SK-N-SH (cell line): ENCODE measurements around the gene CHAF1A. TPM values are rescaled to one million over a fixed set of nuclear protein-coding genes. Genes with fewer than 3 reads are reported as not detected.

Source experiments
- CTCF ChIA-PET: fragments of 300-600, 350-600 bp; formaldehyde crosslinking; extraction: SDS; loops from one replicate; lab custom pipeline; 2021; lab: Yijun Ruan, JAX
- POLR2A ChIA-PET: fragments of 350-600 bp; sonication (Branson Sonifier 250); formaldehyde crosslinking; extraction: SDS; loops from one replicate; lab custom pipeline; 2020; ENCODE audit warnings: antibody characterized with exemption, inconsistent platforms; lab: Yijun Ruan, JAX
- DNase-seq: peaks from one replicate; pipeline ENCODE4 v3.0.0; 2012
- H2AFZ ChIP-seq: fragments of 200-600 bp; sonication (generic); 2 replicates; pipeline ENCODE4 v1.8.1; 2016; ENCODE audit warnings: antibody characterized with exemption, mild to moderate bottlenecking, low read depth
- H3F3A ChIP-seq: fragments of 200-600 bp; sonication (generic); replicated peaks from 2 replicates; pipeline ENCODE3; 2016; ENCODE audit warnings: antibody characterized with exemption, mild to moderate bottlenecking; ENCODE audit not compliant: insufficient read depth
- H3K27ac ChIP-seq, 2 experiments: fragments of 200-500 bp in 1 of 2; fragments of 200-600 bp in 1 of 2; sonication (Bioruptor generic) in 1 of 2; sonication (generic), shearing (Covaris generic) in 1 of 2; 2 replicates each; pipeline versions ENCODE4 v1.5.1 to v1.6.1; 2014 to 2016; ENCODE audit warnings: low read depth in 2 of 2, inconsistent platforms in 1 of 2, low read length in 1 of 2, mild to moderate bottlenecking in 1 of 2, mixed read lengths in 1 of 2
- H3K27me3 ChIP-seq: fragments of 200-600 bp; sonication (generic), shearing (Covaris generic); 2 replicates; pipeline ENCODE4 v1.6.1; 2016; ENCODE audit warnings: mixed run types; ENCODE audit not compliant: insufficient read depth
- H3K36me3 ChIP-seq, 2 experiments: fragments of 200-500 bp in 1 of 2; fragments of 200-600 bp in 1 of 2; sonication (Bioruptor generic) in 1 of 2; sonication (generic) in 1 of 2; replicated peaks in 1 of 2; 2 replicates each; pipeline versions ENCODE3 to v1.5.1; 2014 to 2016; ENCODE audit warnings: low read length in 1 of 2, mild to moderate bottlenecking in 1 of 2; ENCODE audit not compliant: insufficient read depth in 2 of 2, control insufficient read depth in 1 of 2
- H3K4me1 ChIP-seq, 2 experiments: fragments of 200-500 bp in 1 of 2; fragments of 200-600 bp in 1 of 2; sonication (Bioruptor generic) in 1 of 2; sonication (generic), shearing (Covaris generic) in 1 of 2; 2 replicates each; pipeline versions ENCODE4 v1.5.1 to v1.6.1; 2014 to 2016; ENCODE audit warnings: low read depth in 1 of 2, low read length in 1 of 2, mixed run types in 1 of 2; ENCODE audit not compliant: insufficient read depth in 2 of 2, control insufficient read depth in 1 of 2
- H3K4me2 ChIP-seq: fragments of 200-600 bp; sonication (generic), shearing (Covaris generic); 2 replicates; pipeline ENCODE4 v1.6.1; 2017; ENCODE audit warnings: mixed run types
- H3K4me3 ChIP-seq, 2 experiments: fragments of 200-500 bp in 1 of 2; fragments of 200-600 bp in 1 of 2; sonication (Bioruptor generic) in 1 of 2; sonication (generic), shearing (Covaris generic) in 1 of 2; 2 replicates each; pipeline versions ENCODE4 v1.5.1 to v1.8.1; 2014 to 2016; ENCODE audit warnings: low read depth in 2 of 2, inconsistent platforms in 1 of 2, low read length in 1 of 2, mild to moderate bottlenecking in 1 of 2, mixed read lengths in 1 of 2, moderate library complexity in 1 of 2
- H3K79me2 ChIP-seq: fragments of 200-600 bp; sonication (generic); 2 replicates; pipeline ENCODE4 v1.8.1; 2017; ENCODE audit warnings: mild to moderate bottlenecking; ENCODE audit not compliant: insufficient read depth
- H3K9ac ChIP-seq: fragments of 200-600 bp; sonication (generic); 2 replicates; pipeline ENCODE4 v1.6.1; 2017; ENCODE audit warnings: mixed run types
- H3K9me2 ChIP-seq: fragments of 200-600 bp; sonication (generic); 2 replicates; pipeline ENCODE4 v1.6.1; 2017; ENCODE audit warnings: mixed run types
- H3K9me3 ChIP-seq: fragments of 200-600 bp; sonication (generic); 2 replicates; pipeline ENCODE4 v1.6.1; 2017; ENCODE audit warnings: mixed run types, mild to moderate bottlenecking, moderate library complexity
- H4K20me1 ChIP-seq: fragments of 200-600 bp; sonication (generic); 2 replicates; pipeline ENCODE4 v1.6.1; 2017; ENCODE audit warnings: mild to moderate bottlenecking, mixed run types; ENCODE audit not compliant: insufficient read depth
- CHD2 ChIP-seq: fragments of 150-350 bp; IDR thresholded peaks from 2 replicates; pipeline ENCODE4 v1.6.1; 2018; ENCODE audit warnings: low read length; ENCODE audit not compliant: partially characterized antibody
- ELF1 ChIP-seq: IDR thresholded peaks from 2 replicates; pipeline ENCODE4 v1.4.0; 2012
- EZH2phosphoT487 ChIP-seq: fragments of 200-600 bp; sonication (generic); IDR thresholded peaks from 2 replicates; pipeline ENCODE4 v1.6.1; 2017; ENCODE audit warnings: low read depth, mixed run types, mild to moderate bottlenecking, antibody characterized with exemption, moderate library complexity, borderline replicate concordance
- FOSL2 ChIP-seq: IDR thresholded peaks from 2 replicates; pipeline ENCODE4 v1.4.0; 2012; ENCODE audit warnings: low read depth, mild to moderate bottlenecking, moderate library complexity, borderline replicate concordance
- FOXJ3 ChIP-seq: sonication (generic); formaldehyde crosslinking; IDR thresholded peaks from 2 replicates; pipeline ENCODE4 v1.5.1; 2020; ENCODE audit warnings: mild to moderate bottlenecking, missing genetic modification reagents
- FOXM1 ChIP-seq: IDR thresholded peaks from 2 replicates; pipeline ENCODE4 v1.4.0; 2012; ENCODE audit warnings: low read depth, mild to moderate bottlenecking
- GABPA ChIP-seq: IDR thresholded peaks from 2 replicates; pipeline ENCODE4 v1.4.0; 2012; ENCODE audit warnings: low read depth, mild to moderate bottlenecking
- MXI1 ChIP-seq: IDR thresholded peaks from 2 replicates; pipeline ENCODE4 v1.6.1; 2012; ENCODE audit warnings: mild to moderate bottlenecking, low read depth, low read length, improper control_type of control experiment
- NFIC ChIP-seq: IDR thresholded peaks from 2 replicates; pipeline ENCODE4 v1.4.0; 2012; ENCODE audit warnings: borderline replicate concordance
- NRF1 ChIP-seq: IDR thresholded peaks from 2 replicates; pipeline ENCODE4 v1.6.1; 2012; ENCODE audit warnings: low read depth, mild to moderate bottlenecking, low read length
- POLR2AphosphoS5 ChIP-seq: IDR thresholded peaks from 2 replicates; pipeline ENCODE4 v1.6.1; 2012; ENCODE audit warnings: low read depth, low read length
- RFX5 ChIP-seq: IDR thresholded peaks from 2 replicates; pipeline ENCODE4 v1.6.1; 2012; ENCODE audit warnings: mild to moderate bottlenecking, improper control_type of control experiment, low read length
- RXRA ChIP-seq: IDR thresholded peaks from 2 replicates; pipeline ENCODE4 v1.4.0; 2012; ENCODE audit warnings: low read depth, mild to moderate bottlenecking, borderline replicate concordance
- SIN3A ChIP-seq: IDR thresholded peaks from 2 replicates; pipeline ENCODE4 v1.6.1; 2012; ENCODE audit warnings: low read depth, mild to moderate bottlenecking, low read length, moderate library complexity, borderline replicate concordance
- YY1 ChIP-seq: IDR thresholded peaks from 2 replicates; pipeline ENCODE4 v1.4.0; 2012; ENCODE audit warnings: low read depth, mild to moderate bottlenecking
- WGBS: methylation state at CpG from one replicate; pipeline ENCODE4 v1.1.6; 2017; ENCODE audit warnings: low lambda C conversion rate; 5-methylcytosine and 5-hydroxymethylcytosine counted together
- polyA plus RNA-seq, 3 experiments: library from polyadenylated mRNA; depleted of rRNA; stranded (reverse); fragments of >200 nt; gene quantifications; 2 replicates each; pipeline ENCODE4 v1.2.3, GENCODE V29; 2012
- TF ChIP-seq, protein P1 (sequence below): IDR thresholded peaks from 2 replicates; pipeline ENCODE4 v1.4.0; 2012; ENCODE audit warnings: low read depth
- TF ChIP-seq, protein P2 (sequence below): IDR thresholded peaks from 2 replicates; pipeline ENCODE4 v1.4.0; 2012; ENCODE audit warnings: low read depth, borderline replicate concordance
- TF ChIP-seq, protein P3 (sequence below): fragments of 150-350 bp; IDR thresholded peaks from 2 replicates; pipeline ENCODE4 v1.6.1; 2017; ENCODE audit warnings: antibody characterized with exemption, low read length, low read depth, borderline replicate concordance
- TF ChIP-seq, protein P4 (sequence below): IDR thresholded peaks from 2 replicates; pipeline ENCODE4 v1.4.0; 2012; ENCODE audit warnings: low read depth, borderline replicate concordance

Gene CHAF1A
- polyA plus RNA-seq, 1 of the 3 experiments (the other 2 are of a cell fraction) = 18.0 TPM

DNA sequence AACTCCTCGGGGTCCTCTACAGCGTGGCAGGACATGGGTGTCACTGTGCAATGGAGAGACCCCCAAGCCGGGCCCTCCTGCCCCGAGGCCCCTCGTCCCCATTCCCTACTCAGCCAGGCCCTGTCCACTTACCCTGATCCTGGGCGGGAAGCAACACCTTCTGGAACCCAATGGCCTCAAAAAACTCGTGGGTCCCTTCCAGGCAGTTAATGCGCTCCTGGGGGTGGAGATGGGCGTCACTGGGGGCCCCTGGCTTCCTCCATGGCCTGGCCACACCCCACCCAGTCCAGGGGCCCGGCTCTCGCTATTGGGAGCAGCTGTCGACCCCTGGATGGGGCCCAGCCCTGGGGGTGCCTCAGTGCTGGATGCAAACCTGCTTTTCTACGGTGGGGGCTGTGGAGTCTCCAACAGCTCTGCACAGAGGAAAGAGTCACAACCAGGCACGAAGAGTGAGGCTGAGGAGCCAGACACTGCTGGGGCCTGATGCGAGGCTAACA lies 44.3 kb downstream of the CHAF1A start:
- no peak overlapping the region for H3K9ac ChIP-seq
- 86% methylated on average over 11 of the region's 15 CpGs for WGBS
- H4K20me1 ChIP-seq = no peaks in the 10 kb centered on the region
- no peak overlapping the region for H2AFZ ChIP-seq
- DNase-seq = no peak
- no peaks in the 10 kb centered on the region for H3K9me3 ChIP-seq
- no peaks in the 10 kb centered on the region for H3K79me2 ChIP-seq
- H3K4me2 ChIP-seq = no peak overlapping the region
- H3K4me1 ChIP-seq = no peaks in the 10 kb centered on the region
- peaks cover 6% of the 10 kb centered on the region for H3F3A ChIP-seq
- ChIA-PET POLR2A (no interaction called here), CTCF (no interaction called here)
- H3K9me2 ChIP-seq = no peaks in the 10 kb centered on the region
- H3K4me3 ChIP-seq = no peak overlapping the region
- peaks cover 0 to 59% of the 10 kb centered on the region in 2 experiments for H3K36me3 ChIP-seq
- TF ChIP-seq NRF1 = no peak
- TF ChIP-seq POLR2AphosphoS5 = no peak
- TF ChIP-seq NFIC = no peak
- TF ChIP-seq RXRA = no peak
- TF ChIP-seq, protein P1, sequence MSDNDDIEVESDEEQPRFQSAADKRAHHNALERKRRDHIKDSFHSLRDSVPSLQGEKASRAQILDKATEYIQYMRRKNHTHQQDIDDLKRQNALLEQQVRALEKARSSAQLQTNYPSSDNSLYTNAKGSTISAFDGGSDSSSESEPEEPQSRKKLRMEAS = no peak
- TF ChIP-seq, protein P2, sequence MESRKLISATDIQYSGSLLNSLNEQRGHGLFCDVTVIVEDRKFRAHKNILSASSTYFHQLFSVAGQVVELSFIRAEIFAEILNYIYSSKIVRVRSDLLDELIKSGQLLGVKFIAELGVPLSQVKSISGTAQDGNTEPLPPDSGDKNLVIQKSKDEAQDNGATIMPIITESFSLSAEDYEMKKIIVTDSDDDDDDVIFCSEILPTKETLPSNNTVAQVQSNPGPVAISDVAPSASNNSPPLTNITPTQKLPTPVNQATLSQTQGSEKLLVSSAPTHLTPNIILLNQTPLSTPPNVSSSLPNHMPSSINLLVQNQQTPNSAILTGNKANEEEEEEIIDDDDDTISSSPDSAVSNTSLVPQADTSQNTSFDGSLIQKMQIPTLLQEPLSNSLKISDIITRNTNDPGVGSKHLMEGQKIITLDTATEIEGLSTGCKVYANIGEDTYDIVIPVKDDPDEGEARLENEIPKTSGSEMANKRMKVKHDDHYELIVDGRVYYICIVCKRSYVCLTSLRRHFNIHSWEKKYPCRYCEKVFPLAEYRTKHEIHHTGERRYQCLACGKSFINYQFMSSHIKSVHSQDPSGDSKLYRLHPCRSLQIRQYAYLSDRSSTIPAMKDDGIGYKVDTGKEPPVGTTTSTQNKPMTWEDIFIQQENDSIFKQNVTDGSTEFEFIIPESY = no peak
- TF ChIP-seq FOXM1 = no peak
- TF ChIP-seq FOSL2 = no peak
- TF ChIP-seq RFX5 = no peak
- no peak for TF ChIP-seq YY1
- no peak for TF ChIP-seq MXI1
- no peak for TF ChIP-seq CHD2
- TF ChIP-seq, protein P3, sequence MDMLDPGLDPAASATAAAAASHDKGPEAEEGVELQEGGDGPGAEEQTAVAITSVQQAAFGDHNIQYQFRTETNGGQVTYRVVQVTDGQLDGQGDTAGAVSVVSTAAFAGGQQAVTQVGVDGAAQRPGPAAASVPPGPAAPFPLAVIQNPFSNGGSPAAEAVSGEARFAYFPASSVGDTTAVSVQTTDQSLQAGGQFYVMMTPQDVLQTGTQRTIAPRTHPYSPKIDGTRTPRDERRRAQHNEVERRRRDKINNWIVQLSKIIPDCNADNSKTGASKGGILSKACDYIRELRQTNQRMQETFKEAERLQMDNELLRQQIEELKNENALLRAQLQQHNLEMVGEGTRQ = no peak
- TF ChIP-seq FOXJ3 (CRISPR knock-in tag) = no peak
- TF ChIP-seq, protein P4, sequence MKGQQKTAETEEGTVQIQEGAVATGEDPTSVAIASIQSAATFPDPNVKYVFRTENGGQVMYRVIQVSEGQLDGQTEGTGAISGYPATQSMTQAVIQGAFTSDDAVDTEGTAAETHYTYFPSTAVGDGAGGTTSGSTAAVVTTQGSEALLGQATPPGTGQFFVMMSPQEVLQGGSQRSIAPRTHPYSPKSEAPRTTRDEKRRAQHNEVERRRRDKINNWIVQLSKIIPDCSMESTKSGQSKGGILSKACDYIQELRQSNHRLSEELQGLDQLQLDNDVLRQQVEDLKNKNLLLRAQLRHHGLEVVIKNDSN = no peak
- TF ChIP-seq ELF1 = no peak
- no peak for TF ChIP-seq SIN3A
- TF ChIP-seq EZH2phosphoT487 = no peak
- no peak for TF ChIP-seq GABPA
- no peak overlapping the region for H3K27ac ChIP-seq
- H3K27me3 ChIP-seq = no peaks in the 10 kb centered on the region
